ENCODE measurements around the gene TBC1D10A.

- TF ChIP-seq CTCF (conservative IDR thresholded peaks at IDR 0.05) = no peak
- TF ChIP-seq EZH2 (IDR thresholded peaks at IDR 0.05; ENCODE audit: low read depth) = no peak
These were observed 30.5 kb upstream of the TBC1D10A start for GRCh38 chr22:30357236-30357570.

Measured in PC-9 (cell line).